Endodermal cell (in vitro differentiated cells): ENCODE measurements around the gene TRIM23. TPM values are rescaled to one million over a fixed set of nuclear protein-coding genes. Genes with fewer than 3 reads are reported as not detected.

ENCODE experiments used
- DNase-seq: peaks from one replicate; pipeline ENCODE4 v3.0.0-alpha.2; 2017
- H3K27ac ChIP-seq: 2 replicates; pipeline ENCODE4 v1.5.1; 2013; ENCODE audit warnings: mild to moderate bottlenecking, low read depth, low read length, moderate library complexity
- H3K27me3 ChIP-seq: 2 replicates; pipeline ENCODE4 v1.6.1; 2013; ENCODE audit warnings: mild to moderate bottlenecking, low read length, moderate library complexity; ENCODE audit not compliant: insufficient read depth, control insufficient read depth, poor library complexity, severe bottlenecking
- H3K36me3 ChIP-seq: 2 replicates; pipeline ENCODE4 v1.7.0; 2013; ENCODE audit warnings: mild to moderate bottlenecking, low read length, moderate library complexity; ENCODE audit not compliant: control insufficient read depth, insufficient read depth
- H3K4me1 ChIP-seq: one replicate; pipeline ENCODE4 v1.7.0; 2013; ENCODE audit warnings: low read length; ENCODE audit not compliant: control insufficient read depth, insufficient read depth
- H3K4me3 ChIP-seq: 2 replicates; pipeline ENCODE4 v1.5.1; 2013; ENCODE audit warnings: mild to moderate bottlenecking, low read length, moderate library complexity
- H3K9ac ChIP-seq: 2 replicates; pipeline ENCODE4 v1.6.1; 2013; ENCODE audit warnings: mild to moderate bottlenecking, low read length, moderate library complexity; ENCODE audit not compliant: poor library complexity, severe bottlenecking; ENCODE audit errors: extremely low read depth
- H3K9me3 ChIP-seq: 2 replicates; pipeline ENCODE4 v1.6.1; 2013; ENCODE audit warnings: mild to moderate bottlenecking, low read length, moderate library complexity; ENCODE audit not compliant: control insufficient read depth
- H3K27ac Mint-ChIP-seq: 2 replicates; pipeline ENCODE4 v1.8.0; 2020; ENCODE audit warnings: mixed read lengths
- H3K27me3 Mint-ChIP-seq: 2 replicates; pipeline ENCODE4 v1.8.0; 2021; ENCODE audit warnings: mild to moderate bottlenecking, mixed read lengths; ENCODE audit not compliant: insufficient read depth
- H3K36me3 Mint-ChIP-seq: 2 replicates; pipeline ENCODE4 v1.8.0; 2020; ENCODE audit warnings: low read depth, mixed read lengths
- H3K4me1 Mint-ChIP-seq: 2 replicates; pipeline ENCODE4 v1.8.0; 2020; ENCODE audit warnings: mixed read lengths
- H3K4me3 Mint-ChIP-seq: 2 replicates; pipeline ENCODE4 v1.8.0; 2020; ENCODE audit warnings: mild to moderate bottlenecking, moderate library complexity, mixed read lengths
- H3K9me3 Mint-ChIP-seq: 2 replicates; pipeline ENCODE4 v1.8.0; 2020; ENCODE audit warnings: mild to moderate bottlenecking, mixed read lengths
- whole genome bisulfite sequencing, 2 experiments: methylation state at CpG; one replicate each; pipeline versions ENCODE4 v1.1.5 to v1.1.7; 2013; ENCODE audit warnings: missing lambda C conversion rate in 2 of 2, mixed read lengths in 1 of 2; ENCODE audit not compliant: insufficient coverage in 1 of 2, insufficient read length in 1 of 2; 5-methylcytosine and 5-hydroxymethylcytosine counted together
- total RNA-seq, 2 donors: library from RNA; stranded (reverse); fragmentation: NEBNext Ultra II Directional in 1 of 2; extraction: Animal tissue kit (Norgen Biotek cat#: 25700) in 1 of 2; gene quantifications; 2 replicates in 1 of 2; 3 replicates in 1 of 2; pipeline ENCODE4 v1.2.1, GENCODE V29; 2021
- TF ChIP-seq, protein P1 (sequence below): fragments of 200-600 bp; sonication (generic); conservative IDR thresholded peaks from 2 replicates; pipeline ENCODE4 v1.5.0; 2021; ENCODE audit warnings: antibody characterized with exemption, mild to moderate bottlenecking

The TRIM23 gene
- total RNA-seq, 2 donors from 2014 or later: 13.5 to 17.5 TPM

DNA sequence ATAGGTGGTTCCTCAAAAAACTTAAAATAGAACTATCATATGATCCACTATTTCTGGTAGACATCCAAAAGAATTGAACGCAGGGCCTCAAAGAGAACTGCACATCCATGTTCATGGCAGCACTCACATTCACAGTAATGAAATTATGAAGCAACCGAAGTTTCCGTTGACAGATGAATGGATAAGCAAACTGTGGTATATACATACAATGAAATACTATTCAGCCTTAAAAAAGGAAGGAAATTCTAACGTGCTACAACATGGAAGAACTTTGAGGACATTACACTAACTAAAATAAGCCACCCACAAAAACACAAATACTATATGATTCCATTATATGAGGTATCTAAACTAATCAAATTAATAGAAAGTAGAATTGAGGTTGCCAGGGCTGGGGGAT, 79.7 kb downstream of the TRIM23 start:
- Histone ChIP-seq H3K27me3 (no peaks in the 10 kb centered on the region), H3K4me3 (no peak overlapping the region), H3K9me3 (no peaks in the 10 kb centered on the region), H3K4me1 (peaks cover 3% of the 10 kb centered on the region), H3K36me3 (peaks cover 42% of the 10 kb centered on the region), H3K27ac (no peak overlapping the region), H3K9ac (no peak overlapping the region)
- no peaks in the 10 kb centered on the region for H3K9me3 Mint-ChIP-seq
- H3K4me1 Mint-ChIP-seq: peaks cover 6% of the 10 kb centered on the region
- H3K27me3 Mint-ChIP-seq: no peaks in the 10 kb centered on the region
- no peak for DNase-seq
- TF ChIP-seq, protein P1, sequence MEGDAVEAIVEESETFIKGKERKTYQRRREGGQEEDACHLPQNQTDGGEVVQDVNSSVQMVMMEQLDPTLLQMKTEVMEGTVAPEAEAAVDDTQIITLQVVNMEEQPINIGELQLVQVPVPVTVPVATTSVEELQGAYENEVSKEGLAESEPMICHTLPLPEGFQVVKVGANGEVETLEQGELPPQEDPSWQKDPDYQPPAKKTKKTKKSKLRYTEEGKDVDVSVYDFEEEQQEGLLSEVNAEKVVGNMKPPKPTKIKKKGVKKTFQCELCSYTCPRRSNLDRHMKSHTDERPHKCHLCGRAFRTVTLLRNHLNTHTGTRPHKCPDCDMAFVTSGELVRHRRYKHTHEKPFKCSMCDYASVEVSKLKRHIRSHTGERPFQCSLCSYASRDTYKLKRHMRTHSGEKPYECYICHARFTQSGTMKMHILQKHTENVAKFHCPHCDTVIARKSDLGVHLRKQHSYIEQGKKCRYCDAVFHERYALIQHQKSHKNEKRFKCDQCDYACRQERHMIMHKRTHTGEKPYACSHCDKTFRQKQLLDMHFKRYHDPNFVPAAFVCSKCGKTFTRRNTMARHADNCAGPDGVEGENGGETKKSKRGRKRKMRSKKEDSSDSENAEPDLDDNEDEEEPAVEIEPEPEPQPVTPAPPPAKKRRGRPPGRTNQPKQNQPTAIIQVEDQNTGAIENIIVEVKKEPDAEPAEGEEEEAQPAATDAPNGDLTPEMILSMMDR: no peak
- H3K4me3 Mint-ChIP-seq: no peak overlapping the region
- peaks cover 63% of the 10 kb centered on the region for H3K36me3 Mint-ChIP-seq
- no peak overlapping the region for H3K27ac Mint-ChIP-seq
- 92% methylated on average over 3 of the region's 4 CpGs; no CpG with 5 or more reads in 1 of the 2 experiments for WGBS, 2 experiments

DNA sequence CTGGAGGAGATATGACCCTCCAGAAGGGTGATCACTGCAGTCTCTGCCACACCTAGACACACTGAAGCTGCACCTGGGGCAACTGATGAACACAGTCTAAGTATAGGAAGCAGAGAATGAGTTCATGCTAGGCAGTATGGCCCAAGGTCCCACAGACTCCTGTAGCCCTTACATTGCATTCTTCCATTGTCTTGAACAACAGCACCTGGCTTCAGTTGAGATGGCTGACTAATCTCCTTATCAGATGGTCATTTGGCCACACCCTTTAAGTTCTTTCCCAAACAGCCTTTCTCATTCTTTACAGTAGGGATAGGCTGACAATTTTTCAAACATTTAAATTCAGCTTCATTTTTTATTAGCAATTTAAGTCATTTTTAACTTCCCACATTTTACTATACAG, 84.3 kb downstream of the TRIM23 start:
- Histone ChIP-seq H3K9me3 (no peaks in the 10 kb centered on the region), H3K9ac (no peak overlapping the region), H3K36me3 (peaks cover 45% of the 10 kb centered on the region), H3K4me1 (peaks cover 5% of the 10 kb centered on the region), H3K27ac (no peak overlapping the region), H3K4me3 (no peak overlapping the region), H3K27me3 (no peaks in the 10 kb centered on the region)
- no peak for DNase-seq
- Mint-ChIP-seq H3K27ac (peak overlapping the region; percentile 75), H3K27me3 (no peaks in the 10 kb centered on the region), H3K9me3 (no peaks in the 10 kb centered on the region), H3K36me3 (peaks cover 52% of the 10 kb centered on the region), H3K4me3 (no peak overlapping the region), H3K4me1 (peaks cover 9% of the 10 kb centered on the region)
- TF ChIP-seq, protein P1: no peak

Other genes with a start within 250 kb of the TRIM23 start
- 1 to 10 TPM; 2.8 to 4.3 TPM for gene ADAMTS6, start 142.4 kb downstream of the TRIM23 start, total RNA-seq
- 10 to 100 TPM; 49.9 to 66.7 TPM for gene CENPK, start 61.2 kb downstream of the TRIM23 start, total RNA-seq
- gene PPWD1, start 61.0 kb downstream of the TRIM23 start, total RNA-seq: 10 to 100 TPM; 47.0 to 48.6 TPM
- 1 to 10 TPM; 2.9 to 3.6 TPM for gene SHLD3, start 694 bp upstream of the TRIM23 start, total RNA-seq
- gene TRAPPC13, start 694 bp upstream of the TRIM23 start, total RNA-seq: 10 to 100 TPM; 19.0 to 26.0 TPM
- 10 to 100 TPM; 14.6 to 17.9 TPM for gene SGTB, start 97.8 kb upstream of the TRIM23 start, total RNA-seq
- 100 to 1,000 TPM; 110 to 136 TPM for gene NLN, start 97.9 kb upstream of the TRIM23 start, total RNA-seq